ENCODE measurements around the gene DZANK1. TPM values are rescaled to one million over a fixed set of nuclear protein-coding genes. Genes with fewer than 3 reads are reported as not detected.

Gene DZANK1
- polyA plus RNA-seq, 1 donor (not counting 4 experiments of a cell fraction or from before 2014, with no cell fraction given): 3.0 TPM

DNA sequence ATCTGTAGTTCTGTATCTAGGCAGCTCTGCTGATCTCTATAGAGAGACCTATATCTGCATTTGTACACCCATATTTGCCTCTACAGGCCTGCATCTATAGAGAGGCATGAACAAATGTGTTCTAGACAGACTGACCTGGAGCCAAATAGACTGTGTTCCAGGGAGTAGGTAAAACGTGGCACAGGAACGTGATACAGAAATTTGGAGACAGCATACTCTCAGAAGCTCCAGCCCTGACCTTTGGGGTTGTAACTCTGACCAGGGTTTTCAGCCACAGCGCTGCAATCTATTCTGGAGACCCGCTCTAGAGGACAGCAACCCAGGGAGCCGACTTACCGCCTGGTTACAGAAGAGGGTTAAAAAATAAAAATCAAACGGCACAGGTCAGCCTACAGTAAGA is 29.2 kb upstream of the DZANK1 start:
- TF ChIP-seq, protein P1, sequence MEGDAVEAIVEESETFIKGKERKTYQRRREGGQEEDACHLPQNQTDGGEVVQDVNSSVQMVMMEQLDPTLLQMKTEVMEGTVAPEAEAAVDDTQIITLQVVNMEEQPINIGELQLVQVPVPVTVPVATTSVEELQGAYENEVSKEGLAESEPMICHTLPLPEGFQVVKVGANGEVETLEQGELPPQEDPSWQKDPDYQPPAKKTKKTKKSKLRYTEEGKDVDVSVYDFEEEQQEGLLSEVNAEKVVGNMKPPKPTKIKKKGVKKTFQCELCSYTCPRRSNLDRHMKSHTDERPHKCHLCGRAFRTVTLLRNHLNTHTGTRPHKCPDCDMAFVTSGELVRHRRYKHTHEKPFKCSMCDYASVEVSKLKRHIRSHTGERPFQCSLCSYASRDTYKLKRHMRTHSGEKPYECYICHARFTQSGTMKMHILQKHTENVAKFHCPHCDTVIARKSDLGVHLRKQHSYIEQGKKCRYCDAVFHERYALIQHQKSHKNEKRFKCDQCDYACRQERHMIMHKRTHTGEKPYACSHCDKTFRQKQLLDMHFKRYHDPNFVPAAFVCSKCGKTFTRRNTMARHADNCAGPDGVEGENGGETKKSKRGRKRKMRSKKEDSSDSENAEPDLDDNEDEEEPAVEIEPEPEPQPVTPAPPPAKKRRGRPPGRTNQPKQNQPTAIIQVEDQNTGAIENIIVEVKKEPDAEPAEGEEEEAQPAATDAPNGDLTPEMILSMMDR (optimal IDR thresholded peaks at IDR 0.05 in 1 of 3, IDR thresholded peaks at IDR 0.05 in 1 of 3, conservative IDR thresholded peaks at IDR 0.05 in 1 of 3; ENCODE audit: extremely low read depth in 1 of 3, insufficient read depth in 2 of 3, low read length in 3 of 3): no peak
- TF ChIP-seq EZH2 (IDR thresholded peaks at IDR 0.05; ENCODE audit: low read length): no peak
- H3K4me2 ChIP-seq (ENCODE audit: control insufficient read depth, extremely low read depth, insufficient read depth, low read depth, low read length): peak overlapping the region; percentile 88
- peaks cover 6 to 7% of the 10 kb centered on the region in 2 experiments for H3K36me3 ChIP-seq (ENCODE audit: control insufficient read depth in 2 of 2, extremely low read depth in 1 of 2, insufficient read depth in 2 of 2, low read length in 2 of 2)
- H3K4me1 ChIP-seq (ENCODE audit: control insufficient read depth, extremely low read depth, insufficient read depth, low read length): peaks cover 9% of the 10 kb centered on the region
- H3K9me3 ChIP-seq (ENCODE audit: control insufficient read depth, low read depth, low read length): no peaks in the 10 kb centered on the region
- H3K9ac ChIP-seq (ENCODE audit: control insufficient read depth, extremely low read depth, insufficient read depth, low read length): peak overlapping the region; percentile 84
- no peaks in the 10 kb centered on the region for H3K9me1 ChIP-seq (ENCODE audit: control insufficient read depth, extremely low read depth, insufficient read depth, low read length)
- H4K20me1 ChIP-seq (ENCODE audit: control insufficient read depth, extremely low read depth, insufficient read depth, low read length): no peaks in the 10 kb centered on the region
- peak overlapping the region; percentile 100 for H2AFZ ChIP-seq (ENCODE audit: control insufficient read depth, low read length)
- peak overlapping the region; percentile 62 for H3K27ac ChIP-seq (ENCODE audit: control insufficient read depth, insufficient read depth, low read length)
- no peaks in the 10 kb centered on the region for H3K79me2 ChIP-seq (ENCODE audit: control insufficient read depth, insufficient read depth, low read length)
- DNase-seq (ENCODE audit: low read depth, low spot score) (no peak), FAIRE-seq (no peak)
- dilution Hi-C loops (cut with MboI; ENCODE audit: extremely low pct_ligation_motif_present, low sequenced_read_pairs): no loop called here
- no peaks in the 10 kb centered on the region for H3K27me3 ChIP-seq (ENCODE audit: control insufficient read depth, extremely low read depth, insufficient read depth, low read length)
- peak overlapping the region; percentile 71 to 95 (median 85) for H3K4me3 ChIP-seq (ENCODE audit: control insufficient read depth in 2 of 3, extremely low read depth in 1 of 3, insufficient read depth in 2 of 3, low read depth in 1 of 3, low read length in 3 of 3)

DNA sequence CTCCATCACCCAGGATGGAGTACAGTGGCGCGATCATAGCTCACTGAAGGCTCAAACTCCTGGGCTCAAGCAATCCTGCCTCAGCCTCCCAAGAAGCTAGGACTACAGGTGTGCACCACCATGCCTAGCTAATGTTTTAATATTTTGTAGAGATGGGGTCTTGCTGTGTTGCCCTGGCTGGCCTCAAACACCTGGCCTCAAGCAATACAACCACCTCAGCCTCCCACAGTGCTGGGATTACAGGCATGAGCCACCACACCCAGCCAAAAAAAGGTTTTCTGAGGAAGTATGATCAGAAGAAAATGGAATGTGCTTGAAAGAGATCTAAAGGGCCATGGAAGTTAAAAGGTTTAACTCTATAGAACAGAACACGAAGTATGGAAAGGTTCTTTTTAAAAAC is 21.5 kb upstream of the DZANK1 start:
- Histone ChIP-seq H4K20me1 (ENCODE audit: control insufficient read depth, extremely low read depth, insufficient read depth, low read length) (no peaks in the 10 kb centered on the region), H2AFZ (ENCODE audit: control insufficient read depth, low read length) (no peak overlapping the region), H3K27me3 (ENCODE audit: control insufficient read depth, extremely low read depth, insufficient read depth, low read length) (no peaks in the 10 kb centered on the region), H3K36me3 (ENCODE audit: control insufficient read depth in 2 of 2, extremely low read depth in 1 of 2, insufficient read depth in 2 of 2, low read length in 2 of 2) (peaks cover 5 to 8% of the 10 kb centered on the region in 2 experiments), H3K9me3 (ENCODE audit: control insufficient read depth, low read depth, low read length) (no peaks in the 10 kb centered on the region), H3K9ac (ENCODE audit: control insufficient read depth, extremely low read depth, insufficient read depth, low read length) (no peak overlapping the region), H3K4me2 (ENCODE audit: control insufficient read depth, extremely low read depth, insufficient read depth, low read depth, low read length) (no peak overlapping the region), H3K4me3 (ENCODE audit: control insufficient read depth in 2 of 3, extremely low read depth in 1 of 3, insufficient read depth in 2 of 3, low read depth in 1 of 3, low read length in 3 of 3) (no peak overlapping the region), H3K4me1 (ENCODE audit: control insufficient read depth, extremely low read depth, insufficient read depth, low read length) (no peaks in the 10 kb centered on the region), H3K79me2 (ENCODE audit: control insufficient read depth, insufficient read depth, low read length) (no peaks in the 10 kb centered on the region), H3K27ac (ENCODE audit: control insufficient read depth, insufficient read depth, low read length) (no peak overlapping the region), H3K9me1 (ENCODE audit: control insufficient read depth, extremely low read depth, insufficient read depth, low read length) (no peaks in the 10 kb centered on the region)
- no peak for DNase-seq (ENCODE audit: low read depth, low spot score)
- no peak for TF ChIP-seq EZH2 (IDR thresholded peaks at IDR 0.05; ENCODE audit: low read length)
- TF ChIP-seq, protein P1 (optimal IDR thresholded peaks at IDR 0.05 in 1 of 3, IDR thresholded peaks at IDR 0.05 in 1 of 3, conservative IDR thresholded peaks at IDR 0.05 in 1 of 3; ENCODE audit: extremely low read depth in 1 of 3, insufficient read depth in 2 of 3, low read length in 3 of 3): no peak
- dilution Hi-C loops (cut with MboI; ENCODE audit: extremely low pct_ligation_motif_present, low sequenced_read_pairs): no loop called here
- no peak for FAIRE-seq

All from keratinocyte (primary cell).